H1 (cell line): Measurements from ENCODE around the gene TAS1R1. TPM values are rescaled to one million over a fixed set of nuclear protein-coding genes. Genes with fewer than 3 reads are reported as not detected.

ENCODE experiments used
- CTCF ChIA-PET: fragments of 300-600 bp; sonication (Branson Sonifier 250); formaldehyde crosslinking; loops from one replicate; lab custom pipeline; 2021; ENCODE audit not compliant: partially characterized antibody; lab: Charles Lee
- POLR2A ChIA-PET: fragments of 300-600 bp; sonication (Branson Sonifier 250); formaldehyde crosslinking; loops from one replicate; lab custom pipeline; 2021; ENCODE audit warnings: inconsistent platforms; ENCODE audit not compliant: partially characterized antibody; lab: Charles Lee
- DNase-seq, 2 experiments: peaks; one replicate each; pipeline versions ENCODE4 v3.0.0 to v3.0.0-alpha.2; 2010 to 2022; ENCODE audit warnings: low spot score in 2 of 2, low read depth in 1 of 2, mixed read lengths in 1 of 2
- FAIRE-seq: peaks from 2 replicates; lab custom pipeline; 2011; peaks lifted over from hg19 to GRCh38; lab: Jason Lieb, UNC
- H2AFZ ChIP-seq: 2 replicates; pipeline ENCODE4 v1.8.1; 2012; ENCODE audit warnings: low read length, inconsistent platforms
- H2AK5ac ChIP-seq: 2 replicates; pipeline ENCODE4 v1.6.1; 2013; ENCODE audit warnings: low read depth, low read length
- H2BK120ac ChIP-seq: replicated peaks from 2 replicates; pipeline ENCODE3; 2013; ENCODE audit warnings: low read depth, low read length, inconsistent platforms
- H2BK12ac ChIP-seq: 2 replicates; pipeline ENCODE4 v1.6.1; 2013; ENCODE audit warnings: low read depth, low read length
- H2BK15ac ChIP-seq: 2 replicates; pipeline ENCODE4 v1.6.1; 2013; ENCODE audit warnings: low read length
- H2BK20ac ChIP-seq: 2 replicates; pipeline ENCODE4 v1.6.1; 2013; ENCODE audit warnings: low read length
- H2BK5ac ChIP-seq: 2 replicates; pipeline ENCODE4 v1.6.1; 2013; ENCODE audit warnings: low read depth, low read length
- H3K14ac ChIP-seq: 2 replicates; pipeline ENCODE4 v1.6.1; 2013; ENCODE audit warnings: inconsistent platforms; ENCODE audit not compliant: insufficient read length
- H3K18ac ChIP-seq: 2 replicates; pipeline ENCODE4 v1.6.1; 2013; ENCODE audit warnings: low read length; ENCODE audit errors: extremely low read depth
- H3K23ac ChIP-seq: 2 replicates; pipeline ENCODE4 v1.6.1; 2013; ENCODE audit warnings: inconsistent platforms; ENCODE audit not compliant: insufficient read length
- H3K23me2 ChIP-seq: 2 replicates; pipeline ENCODE4 v1.6.1; 2013; ENCODE audit warnings: low read depth, low read length
- H3K27ac ChIP-seq: 2 replicates; pipeline ENCODE4 v1.6.1; 2011; ENCODE audit warnings: low read depth, low read length, inconsistent platforms
- H3K27me3 ChIP-seq, 4 experiments: replicated peaks in 1 of 4; 1 replicate in 1 of 4; 2 replicates in 3 of 4; pipeline versions ENCODE4 v1.6.1 to v1.8.1; 2011 to 2013; ENCODE audit warnings: low read length in 3 of 4, mild to moderate bottlenecking in 3 of 4, inconsistent platforms in 2 of 4, mixed read lengths in 2 of 4, moderate library complexity in 1 of 4; ENCODE audit not compliant: control insufficient read depth in 3 of 4, insufficient read depth in 3 of 4; ENCODE audit errors: extremely low read depth in 1 of 4
- H3K36me3 ChIP-seq, 4 experiments: 2 replicates each; pipeline versions ENCODE4 v1.6.1 to v1.8.1; 2011 to 2013; ENCODE audit warnings: mild to moderate bottlenecking in 4 of 4, low read length in 3 of 4, moderate library complexity in 2 of 4, control low read depth in 1 of 4, inconsistent platforms in 1 of 4; ENCODE audit not compliant: insufficient read depth in 4 of 4, control insufficient read depth in 2 of 4
- H3K4ac ChIP-seq: replicated peaks from 2 replicates; pipeline ENCODE3; 2013; ENCODE audit warnings: low read length, low read depth, mixed read lengths, inconsistent platforms; ENCODE audit not compliant: insufficient read length
- H3K4me1 ChIP-seq, 4 experiments: replicated peaks in 1 of 4; 1 replicate in 1 of 4; 2 replicates in 3 of 4; pipeline versions ENCODE4 v1.6.1 to v1.8.1; 2011 to 2013; ENCODE audit warnings: low read length in 3 of 4, inconsistent platforms in 2 of 4, mixed read lengths in 1 of 4; ENCODE audit not compliant: insufficient read depth in 4 of 4, control insufficient read depth in 3 of 4
- H3K4me2 ChIP-seq, 2 experiments: 2 replicates each; pipeline versions ENCODE4 v1.6.1 to v1.8.1; 2011 to 2013; ENCODE audit warnings: low read depth in 2 of 2, low read length in 2 of 2, control low read depth in 1 of 2, inconsistent platforms in 1 of 2, mild to moderate bottlenecking in 1 of 2; ENCODE audit not compliant: insufficient read depth in 1 of 2
- H3K4me3 ChIP-seq, 4 experiments: fragments of 200-600, 300-600 bp in 1 of 4; sonication (generic), shearing (Covaris generic), sonication (Bioruptor Twin) in 1 of 4; 2 replicates each; pipeline versions ENCODE4 v1.5.1 to v1.8.1; 2011 to 2016; ENCODE audit warnings: low read length in 4 of 4, low read depth in 3 of 4, control low read depth in 2 of 4, inconsistent platforms in 2 of 4, mild to moderate bottlenecking in 2 of 4, mixed read lengths in 1 of 4, moderate library complexity in 1 of 4; ENCODE audit not compliant: insufficient read depth in 2 of 4; ENCODE audit errors: extremely low read depth in 1 of 4
- H3K56ac ChIP-seq: replicated peaks from 2 replicates; pipeline ENCODE3; 2013; ENCODE audit warnings: low read depth, mild to moderate bottlenecking, mixed read lengths, low read length, inconsistent platforms; ENCODE audit not compliant: insufficient read length
- H3K79me1 ChIP-seq: 2 replicates; pipeline ENCODE4 v1.6.1; 2013; ENCODE audit warnings: low read depth, low read length, control low read depth
- H3K79me2 ChIP-seq, 2 experiments: 2 replicates each; pipeline versions ENCODE4 v1.6.1 to v1.8.1; 2012 to 2013; ENCODE audit warnings: low read length in 2 of 2, mild to moderate bottlenecking in 2 of 2, inconsistent platforms in 1 of 2; ENCODE audit not compliant: insufficient read depth in 2 of 2, control insufficient read depth in 1 of 2
- H3K9ac ChIP-seq, 4 experiments: replicated peaks in 1 of 4; 1 replicate in 1 of 4; 2 replicates in 3 of 4; pipeline versions ENCODE4 v1.6.1 to v1.8.1; 2011 to 2013; ENCODE audit warnings: low read depth in 3 of 4, low read length in 3 of 4, control low read depth in 2 of 4, mild to moderate bottlenecking in 2 of 4, moderate library complexity in 2 of 4, inconsistent platforms in 1 of 4; ENCODE audit errors: extremely low read depth in 1 of 4
- H3K9me3 ChIP-seq, 2 experiments: 2 replicates each; pipeline versions ENCODE4 v1.6.1 to v1.8.1; 2012 to 2013; ENCODE audit warnings: mild to moderate bottlenecking in 2 of 2, moderate library complexity in 2 of 2, control low read depth in 1 of 2, inconsistent platforms in 1 of 2, low read depth in 1 of 2, low read length in 1 of 2, mixed read lengths in 1 of 2; ENCODE audit not compliant: insufficient read depth in 2 of 2
- H4K20me1 ChIP-seq, 2 experiments: replicated peaks in 1 of 2; 2 replicates each; pipeline versions ENCODE3 to v1.8.1; 2011 to 2013; ENCODE audit warnings: inconsistent platforms in 2 of 2, low read length in 2 of 2, mild to moderate bottlenecking in 1 of 2; ENCODE audit not compliant: insufficient read depth in 2 of 2, control insufficient read depth in 1 of 2
- H4K5ac ChIP-seq: 2 replicates; pipeline ENCODE4 v1.6.1; 2013; ENCODE audit warnings: low read length, low read depth, mixed read lengths, inconsistent platforms; ENCODE audit not compliant: insufficient read length
- H4K8ac ChIP-seq: 2 replicates; pipeline ENCODE4 v1.8.0; 2013; ENCODE audit warnings: mild to moderate bottlenecking, moderate library complexity, low read length, inconsistent platforms; ENCODE audit not compliant: insufficient read depth; ENCODE audit errors: extremely low read depth
- H4K91ac ChIP-seq: replicated peaks from 2 replicates; pipeline ENCODE3; 2013; ENCODE audit warnings: low read length, mixed read lengths, inconsistent platforms; ENCODE audit not compliant: insufficient read length
- BACH1 ChIP-seq: IDR thresholded peaks from 2 replicates; pipeline ENCODE4 v1.6.1; 2012; ENCODE audit warnings: low read length, improper control_type of control experiment
- GABPA ChIP-seq: IDR thresholded peaks from 2 replicates; pipeline ENCODE4 v1.6.1; 2011; ENCODE audit warnings: mild to moderate bottlenecking, low read length, moderate library complexity, borderline replicate concordance; ENCODE audit not compliant: insufficient read depth
- GTF2F1 ChIP-seq: IDR thresholded peaks from 2 replicates; pipeline ENCODE4 v1.6.1; 2012; ENCODE audit warnings: low read depth, low read length, improper control_type of control experiment, borderline replicate concordance
- JUN ChIP-seq: IDR thresholded peaks from 2 replicates; pipeline ENCODE4 v1.6.1; 2011; ENCODE audit warnings: low read depth, mild to moderate bottlenecking, improper control_type of control experiment, low read length
- KDM1A ChIP-seq: fragments of 200-600, 300-600 bp; sonication (generic); IDR thresholded peaks from 2 replicates; pipeline ENCODE4 v1.7.1; 2016; ENCODE audit warnings: mild to moderate bottlenecking, low read length, borderline replicate concordance
- SIRT6 ChIP-seq: IDR thresholded peaks from one replicate; pipeline ENCODE4 v1.7.1; 2012; ENCODE audit warnings: low read length, inconsistent platforms
- TAF1 ChIP-seq: IDR thresholded peaks from 2 replicates; pipeline ENCODE4 v1.6.1; 2011; ENCODE audit warnings: mild to moderate bottlenecking, low read depth, low read length
- whole genome bisulfite sequencing, 2 experiments: shearing (Covaris generic) in 1 of 2; methylation state at CpG; one replicate each; pipeline versions ENCODE4 v1.1.6 to v1.1.7; 2013 to 2015; ENCODE audit warnings: low lambda C conversion rate in 2 of 2, mixed read lengths in 2 of 2, inconsistent platforms in 1 of 2, low coverage in 1 of 2, missing lambda C conversion rate in 1 of 2; ENCODE audit not compliant: insufficient replicate concordance in 2 of 2, insufficient coverage in 1 of 2, insufficient read length in 1 of 2; ENCODE audit errors: extremely low coverage in 1 of 2, missing lambda C conversion rate in 1 of 2; 5-methylcytosine and 5-hydroxymethylcytosine counted together
- polyA plus RNA-seq, 7 experiments: library from polyadenylated mRNA; depleted of rRNA in 3 of 7; stranded (reverse) in 5 of 7; unstranded in 2 of 7; fragments of >200 nt in 5 of 7; fragments of 200-250 nt in 2 of 7; gene quantifications; 1 replicate in 5 of 7; 2 replicates in 1 of 7; 4 replicates in 1 of 7; pipeline versions ENCODE4 v1.2.1 to v1.2.3, GENCODE V29; 2011 to 2013; ENCODE audit warnings: missing spikeins in 2 of 7, mixed read lengths in 2 of 7
- total RNA-seq: library from RNA; stranded (reverse); fragmentation: NEBNext Ultra II Directional; extraction: Animal tissue kit (Norgen Biotek cat#: 25700); gene quantifications from 2 replicates; pipeline ENCODE4 v1.2.1, GENCODE V29; 2021

The TAS1R1 gene
- total and polyA plus RNA-seq, 2 of the 8 experiments (the other 6 are each of a cell fraction or from before 2014, with no cell fraction given) = 0.26 TPM; not detected in 1

DNA sequence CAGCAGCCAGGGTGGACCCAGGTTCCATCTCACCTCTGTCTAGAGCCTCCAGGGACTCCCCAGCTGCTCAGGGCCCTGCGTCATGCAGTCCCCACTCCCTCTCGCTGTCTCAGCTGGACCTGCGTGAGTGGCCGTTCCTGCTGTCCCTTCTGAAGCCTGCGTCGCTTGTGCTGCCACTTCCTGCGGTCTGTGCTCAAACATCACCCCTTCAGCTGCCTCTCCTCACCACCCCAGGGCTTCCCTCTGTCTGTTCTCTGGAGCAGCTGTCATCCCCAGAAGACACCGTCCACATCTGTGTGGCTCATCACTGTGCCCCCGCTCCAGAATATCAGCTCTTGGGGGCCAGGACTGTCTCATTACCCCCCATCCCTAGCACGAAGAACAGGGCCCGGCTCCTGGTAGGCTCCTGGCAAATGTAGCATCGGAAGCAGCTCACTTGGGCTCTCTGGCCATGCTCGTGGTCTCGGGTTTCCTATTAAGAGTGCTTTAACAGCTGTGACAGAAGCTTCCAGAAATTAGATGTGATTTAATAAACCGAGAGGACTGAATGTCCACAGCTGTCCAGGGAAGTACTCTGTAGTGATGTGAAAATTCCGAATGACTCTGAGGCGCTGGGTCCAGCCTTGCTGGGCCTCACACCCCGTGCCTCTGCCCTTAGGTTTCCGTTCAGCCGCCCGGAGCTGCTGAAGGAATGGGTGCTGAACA is 72.9 kb downstream of the TAS1R1 start:
- Histone ChIP-seq H3K23me2 (no peaks in the 10 kb centered on the region; the same call in 1 of the 2 replicates), H2BK5ac (peak overlapping the region; percentile 44; the same call in 1 of the 2 replicates), H2BK120ac (no peak overlapping the region), H3K18ac (no peak overlapping the region), H2AK5ac (no peak overlapping the region), H4K8ac (no peak overlapping the region; the same call in 1 of the 2 replicates), H3K27ac (no peak overlapping the region), H3K36me3 (peaks cover 0 to 27% (median 3%) of the 10 kb centered on the region in 4 experiments; a peak in 5 of 8 replicates), H2BK12ac (no peak overlapping the region), H3K56ac (no peak overlapping the region), H4K91ac (no peak overlapping the region), H3K14ac (no peak overlapping the region), H4K5ac (no peak overlapping the region), H3K27me3 (no peaks in the 10 kb centered on the region), H3K23ac (no peak overlapping the region), H3K4me3 (no peak overlapping the region), H4K20me1 (peaks cover 5 to 14% of the 10 kb centered on the region in 2 experiments), H3K79me1 (peaks cover 2% of the 10 kb centered on the region; the same call in 1 of the 2 replicates), H2BK15ac (no peak overlapping the region), H3K79me2 (peaks cover 0 to 13% of the 10 kb centered on the region in 2 experiments; a peak in 3 of 4 replicates), H3K9ac (peak overlapping the region in 1 of 4 experiments; percentile 18; a peak in 1 of 7 replicates), H2BK20ac (no peak overlapping the region), H3K4me1 (0 out of 7 replicates have a peak, but pooled peaks cover 0 to 2% (median 0%) of the 10 kb centered on the region in 4 experiments), H3K4ac (no peak overlapping the region), H2AFZ (no peak overlapping the region), H3K9me3 (no peaks in the 10 kb centered on the region), H3K4me2 (no peak overlapping the region)
- no peak for DNase-seq
- no peak for FAIRE-seq
- ChIA-PET POLR2A (interaction anchor here (0.8 to 14.3 kb wide), 2 partner anchors 10 to 28 kb away, joined by 3 to 175 read pairs; partner anchors contain the start of gene KLHL21), CTCF (interaction anchor here (0.8 to 2.7 kb wide), 5 partner anchors 9 to 30 kb away, joined by 3 to 10 read pairs (median 3); no protein-coding TSS in a partner anchor)
- 91% methylated on average over 21 of the region's 21 CpGs; no CpG with 5 or more reads in 1 of the 2 experiments for WGBS, 2 experiments
- TF ChIP-seq SIRT6 (no peak), TAF1 (no peak), GABPA (no peak), GTF2F1 (no peak), KDM1A (no peak), JUN (no peak), BACH1 (no peak)
